ENCODE measurements around the gene SIGLEC12. TPM values are rescaled to one million over a fixed set of nuclear protein-coding genes. Genes with fewer than 3 reads are reported as not detected.

SIGLEC12 gene
- total and polyA plus RNA-seq, 9 of the 15 experiments (the other 6 are each of a cell fraction or from before 2014, with no cell fraction given): 0.08 to 1.3 (median 0.54) TPM

DNA sequence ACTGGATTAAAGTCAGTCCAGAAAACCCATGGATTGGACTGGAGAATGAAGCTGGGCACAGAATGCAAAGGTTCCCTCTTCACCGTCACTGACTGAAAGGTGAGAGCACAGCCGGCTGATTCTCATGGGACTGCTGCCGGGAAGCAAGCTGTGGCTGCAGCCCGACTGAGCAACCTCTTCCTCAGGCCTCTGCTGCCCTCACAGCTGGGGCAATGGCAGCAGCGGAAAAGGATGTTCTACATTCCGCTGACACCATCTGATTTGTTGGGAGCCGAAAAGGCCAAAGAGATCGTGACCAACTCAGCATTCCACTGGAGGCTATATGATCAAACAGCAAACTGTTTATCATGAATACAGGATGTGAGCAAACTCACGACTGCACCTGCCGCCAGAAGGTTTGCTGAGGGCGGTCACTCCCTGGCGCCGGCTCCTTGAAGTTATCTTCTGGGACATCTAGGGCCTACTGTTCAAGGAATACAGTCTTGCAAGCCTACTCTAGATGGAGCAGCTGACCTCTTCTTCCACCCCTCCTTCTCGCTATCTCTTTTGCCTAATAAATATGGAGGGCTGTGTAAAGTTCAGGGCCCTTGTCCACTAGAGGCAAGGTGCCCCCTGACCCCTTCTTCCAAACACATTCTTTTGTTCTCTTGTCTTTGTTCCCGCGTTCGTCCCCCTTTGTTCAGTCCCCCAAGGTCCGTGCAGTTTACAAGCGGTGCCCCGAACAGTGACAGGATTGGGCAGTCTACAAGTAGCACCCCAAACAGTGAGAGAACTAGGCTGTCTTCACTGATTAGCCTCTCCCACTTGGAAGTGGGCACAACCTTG is 49.5 kb upstream of the SIGLEC12 start (continued):
- TF ChIP-seq, protein P1, sequence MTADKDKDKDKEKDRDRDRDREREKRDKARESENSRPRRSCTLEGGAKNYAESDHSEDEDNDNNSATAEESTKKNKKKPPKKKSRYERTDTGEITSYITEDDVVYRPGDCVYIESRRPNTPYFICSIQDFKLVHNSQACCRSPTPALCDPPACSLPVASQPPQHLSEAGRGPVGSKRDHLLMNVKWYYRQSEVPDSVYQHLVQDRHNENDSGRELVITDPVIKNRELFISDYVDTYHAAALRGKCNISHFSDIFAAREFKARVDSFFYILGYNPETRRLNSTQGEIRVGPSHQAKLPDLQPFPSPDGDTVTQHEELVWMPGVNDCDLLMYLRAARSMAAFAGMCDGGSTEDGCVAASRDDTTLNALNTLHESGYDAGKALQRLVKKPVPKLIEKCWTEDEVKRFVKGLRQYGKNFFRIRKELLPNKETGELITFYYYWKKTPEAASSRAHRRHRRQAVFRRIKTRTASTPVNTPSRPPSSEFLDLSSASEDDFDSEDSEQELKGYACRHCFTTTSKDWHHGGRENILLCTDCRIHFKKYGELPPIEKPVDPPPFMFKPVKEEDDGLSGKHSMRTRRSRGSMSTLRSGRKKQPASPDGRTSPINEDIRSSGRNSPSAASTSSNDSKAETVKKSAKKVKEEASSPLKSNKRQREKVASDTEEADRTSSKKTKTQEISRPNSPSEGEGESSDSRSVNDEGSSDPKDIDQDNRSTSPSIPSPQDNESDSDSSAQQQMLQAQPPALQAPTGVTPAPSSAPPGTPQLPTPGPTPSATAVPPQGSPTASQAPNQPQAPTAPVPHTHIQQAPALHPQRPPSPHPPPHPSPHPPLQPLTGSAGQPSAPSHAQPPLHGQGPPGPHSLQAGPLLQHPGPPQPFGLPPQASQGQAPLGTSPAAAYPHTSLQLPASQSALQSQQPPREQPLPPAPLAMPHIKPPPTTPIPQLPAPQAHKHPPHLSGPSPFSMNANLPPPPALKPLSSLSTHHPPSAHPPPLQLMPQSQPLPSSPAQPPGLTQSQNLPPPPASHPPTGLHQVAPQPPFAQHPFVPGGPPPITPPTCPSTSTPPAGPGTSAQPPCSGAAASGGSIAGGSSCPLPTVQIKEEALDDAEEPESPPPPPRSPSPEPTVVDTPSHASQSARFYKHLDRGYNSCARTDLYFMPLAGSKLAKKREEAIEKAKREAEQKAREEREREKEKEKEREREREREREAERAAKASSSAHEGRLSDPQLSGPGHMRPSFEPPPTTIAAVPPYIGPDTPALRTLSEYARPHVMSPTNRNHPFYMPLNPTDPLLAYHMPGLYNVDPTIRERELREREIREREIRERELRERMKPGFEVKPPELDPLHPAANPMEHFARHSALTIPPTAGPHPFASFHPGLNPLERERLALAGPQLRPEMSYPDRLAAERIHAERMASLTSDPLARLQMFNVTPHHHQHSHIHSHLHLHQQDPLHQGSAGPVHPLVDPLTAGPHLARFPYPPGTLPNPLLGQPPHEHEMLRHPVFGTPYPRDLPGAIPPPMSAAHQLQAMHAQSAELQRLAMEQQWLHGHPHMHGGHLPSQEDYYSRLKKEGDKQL (CRISPR knock-in tag; IDR thresholded peaks at IDR 0.05; ENCODE audit: borderline replicate concordance): no peak
- TF ChIP-seq TAF7 (tag; IDR thresholded peaks at IDR 0.05) (0 out of 2 replicates have a peak, but pooled peaks have one; percentile 4), TRIM24 (IDR thresholded peaks at IDR 0.05) (0 out of 4 replicates have a peak, but pooled peaks of 1 of the 2 experiments have one; percentile 10), RB1 (IDR thresholded peaks at IDR 0.05; ENCODE audit: low read depth) (peak; percentile 38; the same call in 1 of the 2 replicates), ZSCAN32 (CRISPR knock-in tag; IDR thresholded peaks at IDR 0.05) (no peak), MAFK (IDR thresholded peaks at IDR 0.05; ENCODE audit: low read length) (peak; percentile 22; the same call in 1 of the 2 replicates), KLF6 (CRISPR knock-in tag; IDR thresholded peaks at IDR 0.05; ENCODE audit: borderline replicate concordance) (peak; percentile 17; the same call in 1 of the 2 replicates), CCNT2 (IDR thresholded peaks at IDR 0.05; ENCODE audit: borderline replicate concordance, extremely low read depth, insufficient read length, low read depth, low read length) (peak; percentile 10), TEAD1 (CRISPR knock-in tag; IDR thresholded peaks at IDR 0.05) (peak; percentile 32 to 44; a peak in 2 of 4 replicates), RCOR1 (IDR thresholded peaks at IDR 0.05; ENCODE audit: borderline replicate concordance in 1 of 2, low read depth in 2 of 2, low read length in 2 of 2) (peak in 1 of 2 experiments; percentile 4; a peak in 1 of 4 replicates), XRCC5 (IDR thresholded peaks at IDR 0.05; ENCODE audit: low read depth, low read length) (no peak), PHTF2 (CRISPR knock-in tag; IDR thresholded peaks at IDR 0.05) (no peak), ESRRB (CRISPR knock-in tag; IDR thresholded peaks at IDR 0.05; ENCODE audit: borderline replicate concordance) (no peak), TBP (optimal IDR thresholded peaks at IDR 0.05; ENCODE audit: low read depth, low read length) (no peak), RBFOX2 (IDR thresholded peaks at IDR 0.05; ENCODE audit: low read depth, low read length) (peak; percentile 67), KDM2B (CRISPR knock-in tag; IDR thresholded peaks at IDR 0.05) (no peak), ZFX (CRISPR knock-in tag; IDR thresholded peaks at IDR 0.05) (peak; percentile 66), NCOR1 (IDR thresholded peaks at IDR 0.05) (peak; percentile 10; the same call in 1 of the 2 replicates)
- TF ChIP-seq, protein P2, sequence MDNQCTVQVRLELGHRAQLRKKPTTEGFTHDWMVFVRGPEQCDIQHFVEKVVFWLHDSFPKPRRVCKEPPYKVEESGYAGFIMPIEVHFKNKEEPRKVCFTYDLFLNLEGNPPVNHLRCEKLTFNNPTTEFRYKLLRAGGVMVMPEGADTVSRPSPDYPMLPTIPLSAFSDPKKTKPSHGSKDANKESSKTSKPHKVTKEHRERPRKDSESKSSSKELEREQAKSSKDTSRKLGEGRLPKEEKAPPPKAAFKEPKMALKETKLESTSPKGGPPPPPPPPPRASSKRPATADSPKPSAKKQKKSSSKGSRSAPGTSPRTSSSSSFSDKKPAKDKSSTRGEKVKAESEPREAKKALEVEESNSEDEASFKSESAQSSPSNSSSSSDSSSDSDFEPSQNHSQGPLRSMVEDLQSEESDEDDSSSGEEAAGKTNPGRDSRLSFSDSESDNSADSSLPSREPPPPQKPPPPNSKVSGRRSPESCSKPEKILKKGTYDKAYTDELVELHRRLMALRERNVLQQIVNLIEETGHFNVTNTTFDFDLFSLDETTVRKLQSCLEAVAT (IDR thresholded peaks at IDR 0.05): peak in 1 of 2 experiments; percentile 65; a peak in 2 of 4 replicates
- TF ChIP-seq, protein P3, sequence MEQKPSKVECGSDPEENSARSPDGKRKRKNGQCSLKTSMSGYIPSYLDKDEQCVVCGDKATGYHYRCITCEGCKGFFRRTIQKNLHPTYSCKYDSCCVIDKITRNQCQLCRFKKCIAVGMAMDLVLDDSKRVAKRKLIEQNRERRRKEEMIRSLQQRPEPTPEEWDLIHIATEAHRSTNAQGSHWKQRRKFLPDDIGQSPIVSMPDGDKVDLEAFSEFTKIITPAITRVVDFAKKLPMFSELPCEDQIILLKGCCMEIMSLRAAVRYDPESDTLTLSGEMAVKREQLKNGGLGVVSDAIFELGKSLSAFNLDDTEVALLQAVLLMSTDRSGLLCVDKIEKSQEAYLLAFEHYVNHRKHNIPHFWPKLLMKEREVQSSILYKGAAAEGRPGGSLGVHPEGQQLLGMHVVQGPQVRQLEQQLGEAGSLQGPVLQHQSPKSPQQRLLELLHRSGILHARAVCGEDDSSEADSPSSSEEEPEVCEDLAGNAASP (IDR thresholded peaks at IDR 0.05): no peak

Data from K562 (cell line).